Measurements from ENCODE around the gene SMIM20.
"Not testable (repeated sequence)": the region's sequence is repeated elsewhere in the genome, so short reads cannot be mapped to it uniquely, and the experiment has no call there.

The SMIM20 gene

GRCh38 chr4:25890571-25891485 lies 23.2 kb upstream of the SMIM20 start:
- no peak for DNase-seq (ENCODE audit: low read depth in 2 of 3, low spot score in 1 of 3)

DNA sequence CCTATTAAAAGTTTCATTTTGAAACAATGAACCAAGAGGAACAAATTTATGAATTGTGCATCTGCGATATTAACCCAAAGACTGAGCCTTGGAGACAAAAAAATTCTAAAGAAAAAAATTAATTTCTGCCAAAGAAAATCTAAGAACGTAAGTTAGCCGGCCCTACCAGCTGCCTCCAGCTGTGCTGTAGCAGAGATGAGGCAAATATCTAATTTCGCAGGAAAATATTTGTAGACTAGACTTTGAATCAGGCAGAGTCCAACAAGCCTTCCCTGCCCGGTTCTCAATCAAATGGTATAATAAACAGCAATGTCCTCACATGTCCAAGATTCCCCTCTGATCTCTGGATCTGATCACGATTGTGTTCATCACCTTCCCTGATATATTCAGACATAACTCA lies 21.2 kb upstream of the SMIM20 start:
- no peak for DNase-seq (ENCODE audit: low read depth in 2 of 3, low spot score in 1 of 3)

DNA sequence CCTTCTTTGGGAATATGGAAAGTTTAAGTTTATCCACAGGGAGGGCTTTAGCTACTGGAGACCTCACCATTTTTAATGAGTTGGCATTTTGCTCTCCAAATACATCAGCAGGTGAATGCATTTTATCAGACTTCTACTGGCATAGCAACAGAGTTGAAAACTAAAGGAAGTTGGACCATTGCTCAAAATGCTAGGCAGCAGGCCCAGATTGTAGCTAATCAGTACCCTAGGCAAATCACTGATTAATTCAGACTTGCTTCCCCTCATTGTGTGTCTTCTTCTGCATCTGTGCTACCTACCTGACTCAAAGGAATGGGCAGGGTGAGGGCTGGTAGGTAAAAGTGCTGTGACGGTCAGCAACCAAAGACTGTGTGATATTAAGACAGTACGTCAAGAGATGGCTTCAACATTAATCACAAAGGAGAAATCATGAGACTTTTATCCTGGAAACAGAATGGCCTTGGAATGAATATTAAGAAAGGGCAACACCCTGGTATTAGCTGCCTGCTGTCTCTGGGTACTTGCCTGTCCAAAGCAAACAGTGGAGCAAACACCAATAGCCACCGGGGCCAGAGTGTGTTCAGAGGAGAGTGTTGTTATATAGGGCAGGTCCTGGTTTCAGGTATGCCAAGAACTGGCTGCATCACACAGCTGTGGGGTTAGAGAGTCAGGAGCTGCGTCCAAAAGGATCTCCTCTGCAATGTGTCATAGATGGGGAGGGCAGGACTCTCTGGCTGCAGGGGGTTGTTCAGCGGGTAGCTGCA lies 17.1 kb upstream of the SMIM20 start:
- no peak for DNase-seq (ENCODE audit: low read depth in 2 of 3, low spot score in 1 of 3)

GRCh38 chr4:25900310-25900709 lies 13.7 kb upstream of the SMIM20 start:
- DNase-seq (ENCODE audit: low read depth in 2 of 3, low spot score in 1 of 3): no peak

DNA sequence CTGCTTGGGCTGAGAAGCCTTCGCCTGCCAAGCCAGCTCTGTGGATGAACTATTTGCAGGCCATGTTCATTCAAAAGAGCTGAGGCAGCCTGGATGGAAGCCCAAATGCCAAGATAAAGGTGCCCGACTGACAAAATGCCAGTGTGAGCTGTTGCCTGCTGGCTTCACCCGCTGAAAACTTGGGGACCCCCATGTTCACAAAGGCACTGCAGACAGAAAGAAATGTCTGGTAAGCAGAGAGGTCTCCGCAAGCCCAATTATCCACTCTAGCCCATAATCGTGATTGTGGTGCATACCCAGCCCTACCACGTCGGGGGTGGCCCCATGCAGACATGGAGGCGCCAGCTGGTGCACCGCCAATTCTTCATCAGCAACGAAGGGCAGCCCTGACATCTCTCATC lies 13.0 kb upstream of the SMIM20 start:
- no peak for DNase-seq (ENCODE audit: low read depth in 2 of 3, low spot score in 1 of 3)

DNA sequence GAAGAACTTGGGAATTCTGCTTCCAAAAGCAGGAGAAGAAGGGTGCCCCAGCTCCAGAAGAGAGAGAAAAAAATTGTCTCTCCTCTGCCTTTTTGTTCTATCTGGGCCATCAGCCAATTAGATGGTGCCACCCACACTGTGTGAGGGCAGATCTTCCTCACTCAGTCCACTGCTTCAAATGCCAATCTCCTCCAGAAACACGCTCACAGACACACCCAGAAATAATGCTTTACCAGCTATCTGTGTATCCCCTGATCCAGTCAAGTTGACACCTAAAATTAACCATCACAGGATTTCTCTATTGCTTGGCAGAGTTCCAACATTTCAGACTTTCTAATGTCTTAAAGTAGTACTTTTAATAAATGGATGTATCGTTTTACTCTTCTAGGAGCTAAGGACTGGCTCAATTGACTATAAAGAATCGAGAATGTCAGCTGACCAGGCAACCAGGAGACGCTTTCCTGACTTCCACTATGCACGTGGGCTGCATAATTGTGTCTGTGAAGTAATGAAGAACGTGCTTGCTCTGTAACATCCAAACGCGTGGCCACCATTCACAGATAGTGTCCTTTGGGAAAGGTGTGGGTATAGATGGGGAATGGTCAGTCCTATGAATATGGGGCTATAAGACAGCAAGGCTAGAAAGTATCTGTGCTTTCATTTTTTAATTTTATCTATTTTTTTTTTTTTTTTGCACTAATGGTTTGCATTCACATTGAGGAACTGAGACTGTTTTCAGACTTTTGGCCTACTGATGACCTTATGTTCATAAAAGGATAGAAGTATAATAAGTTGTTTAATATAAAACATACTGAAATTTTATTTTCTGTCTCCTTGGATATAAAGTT lies 9.9 kb upstream of the SMIM20 start:
- DNase-seq (ENCODE audit: low read depth in 2 of 3, low spot score in 1 of 3): no peak

- no peak for DNase-seq (ENCODE audit: low read depth in 2 of 3, low spot score in 1 of 3)
Observed at GRCh38 chr4:25904748-25905082, 9.3 kb upstream of the SMIM20 start.

DNA sequence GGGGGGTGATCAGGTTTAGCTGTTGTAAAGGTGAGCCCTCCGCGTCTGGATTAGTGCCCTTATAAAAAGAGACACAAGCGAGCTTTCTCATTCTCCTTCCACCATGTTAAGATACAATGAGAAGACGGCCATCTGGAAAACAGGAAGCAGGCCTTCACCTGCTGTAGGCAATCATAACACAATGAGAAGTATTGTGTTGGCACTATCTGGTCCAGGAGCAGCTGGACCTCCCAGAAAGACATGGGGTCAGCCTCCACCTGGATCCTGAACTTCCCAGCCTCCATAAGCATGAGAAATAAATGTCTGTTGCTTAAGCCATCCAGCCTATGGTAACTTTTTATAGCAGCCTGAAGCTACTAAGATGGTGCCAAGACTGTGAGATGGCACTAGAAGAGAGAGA lies 8.6 kb upstream of the SMIM20 start:
- DNase-seq (ENCODE audit: low read depth in 2 of 3, low spot score in 1 of 3): no peak

- not testable (repeated sequence) for DNase-seq (ENCODE audit: low read depth in 2 of 3, low spot score in 1 of 3)
Observed at GRCh38 chr4:25906113-25906512, 7.9 kb upstream of the SMIM20 start.

DNA sequence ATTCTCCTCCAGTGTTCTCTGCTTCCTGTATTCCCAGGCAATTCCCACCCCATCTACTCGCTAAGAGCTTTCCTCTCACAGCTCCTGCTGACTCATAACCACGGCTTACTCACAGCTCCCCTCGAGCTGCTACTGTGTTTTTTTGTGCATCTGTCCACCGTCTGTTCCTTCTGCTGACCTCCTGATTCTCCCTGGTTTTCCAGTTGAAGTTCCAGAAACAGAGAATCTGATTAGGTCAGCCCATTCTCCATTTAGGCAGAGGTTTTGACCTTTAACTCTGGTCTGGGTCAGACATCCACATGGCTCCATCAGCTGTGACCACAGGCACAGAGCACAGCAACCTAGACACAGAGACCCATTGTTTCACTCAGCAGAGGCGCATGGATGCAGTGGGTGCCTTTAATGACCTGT lies 5.5 kb upstream of the SMIM20 start:
- DNase-seq (ENCODE audit: low read depth in 2 of 3, low spot score in 1 of 3): no peak

GRCh38 chr4:25911356-25911755 lies 2.7 kb upstream of the SMIM20 start:
- DNase-seq (ENCODE audit: low read depth in 2 of 3, low spot score in 1 of 3): no peak

- peak in 2 of 3 donors; percentile 9 to 12 for DNase-seq (ENCODE audit: low read depth in 2 of 3, low spot score in 1 of 3)
Observed at GRCh38 chr4:25913056-25913850, 767 bp upstream of the SMIM20 start.

- no peak for DNase-seq (ENCODE audit: low read depth in 2 of 3, low spot score in 1 of 3)
Observed at GRCh38 chr4:25914670-25915352, 791 bp downstream of the SMIM20 start.

GRCh38 chr4:25915353-25915705 lies 1.3 kb downstream of the SMIM20 start:
- no peak for DNase-seq (ENCODE audit: low read depth in 2 of 3, low spot score in 1 of 3)

- DNase-seq (ENCODE audit: low read depth in 2 of 3, low spot score in 1 of 3): no peak
Observed at GRCh38 chr4:25916870-25917269, 2.9 kb downstream of the SMIM20 start.

DNA sequence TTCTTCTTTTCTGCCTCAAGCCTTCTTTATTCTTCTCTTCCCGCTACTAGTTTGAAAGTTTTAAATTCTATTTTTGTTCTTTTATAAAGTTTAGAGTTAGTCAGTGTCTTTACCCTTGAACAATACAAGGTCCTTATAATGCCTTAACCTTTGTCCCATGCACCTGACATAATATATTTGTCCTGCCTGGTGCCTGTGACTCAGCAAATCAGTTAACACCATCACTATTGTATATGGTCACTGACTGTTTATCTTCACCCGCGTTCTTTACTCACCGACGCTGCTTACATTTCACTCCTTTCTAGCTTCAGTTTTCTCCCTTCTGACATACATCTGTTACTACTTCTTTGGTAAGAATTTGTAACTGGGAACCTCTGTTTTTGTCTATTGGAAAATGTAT lies 5.7 kb downstream of the SMIM20 start:
- no peak for DNase-seq (ENCODE audit: low read depth in 2 of 3, low spot score in 1 of 3)

DNA sequence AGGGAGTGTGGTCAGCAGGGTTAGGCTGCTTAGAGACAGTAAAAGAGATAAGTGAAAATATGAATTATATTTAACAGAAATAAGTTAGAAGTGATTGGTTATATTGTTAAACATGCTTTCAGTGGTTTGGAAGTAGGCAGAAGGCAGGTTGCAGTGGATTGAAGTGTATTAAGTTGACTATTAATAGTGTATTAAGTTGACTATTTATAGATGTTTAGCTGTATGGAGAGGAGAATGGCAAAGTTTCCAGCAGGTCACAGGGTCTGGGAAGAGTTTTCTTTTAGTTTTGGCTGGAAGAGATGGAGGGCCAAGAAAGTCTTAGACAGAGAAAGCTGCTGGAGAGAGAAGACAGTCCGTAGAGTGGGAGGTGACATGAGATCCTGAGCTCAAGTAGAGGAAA lies 7.9 kb downstream of the SMIM20 start:
- DNase-seq (ENCODE audit: low read depth in 2 of 3, low spot score in 1 of 3): no peak

GRCh38 chr4:25922812-25923369 lies 8.9 kb downstream of the SMIM20 start:
- no peak for DNase-seq (ENCODE audit: low read depth in 2 of 3, low spot score in 1 of 3)

DNA sequence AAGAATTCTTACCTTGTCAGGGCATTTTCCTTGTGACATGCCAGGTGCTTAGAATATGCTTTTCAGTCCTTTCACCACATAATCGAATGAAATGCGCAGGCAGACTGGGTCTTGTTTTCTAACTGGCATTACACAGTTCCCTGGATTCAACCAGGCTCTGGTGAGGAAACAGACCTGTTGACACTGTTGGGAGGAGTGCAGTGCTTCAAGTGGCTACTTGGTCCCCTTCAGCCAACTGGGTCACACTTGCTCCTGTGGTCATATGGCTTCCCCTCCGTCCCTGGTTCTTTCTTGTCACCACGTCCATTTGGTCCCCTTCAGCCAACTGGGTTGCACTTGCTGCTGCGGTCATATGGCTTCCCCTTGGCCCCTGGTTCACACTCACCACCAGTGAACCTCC lies 9.7 kb downstream of the SMIM20 start:
- no peak for DNase-seq (ENCODE audit: low read depth in 2 of 3, low spot score in 1 of 3)

Measured in stimulated activated CD4-positive, alpha-beta T cell treated with anti-CD3 and anti-CD28 coated beads, Interleukin-12 subunit alpha, Interleukin-12 subunit beta, amount 100 ng/mL, for 48 hours (primary cell).